NT2/D1 (cell line): ENCODE results near the gene LRP6.

Experiments used
- SUZ12 ChIP-seq: IDR thresholded peaks from 2 replicates; pipeline ENCODE4 v1.6.1; 2011; ENCODE audit not compliant: insufficient read length, insufficient read depth; ENCODE audit errors: extremely low read depth
- YY1 ChIP-seq: IDR thresholded peaks from 2 replicates; pipeline ENCODE4 v1.6.1; 2011; ENCODE audit not compliant: insufficient read length, insufficient read depth

GRCh38 chr12:12202747-12203146 is 64.1 kb downstream of the LRP6 start:
- TF ChIP-seq YY1 (no peak), SUZ12 (no peak)
